Measurements from ENCODE around the gene PAH.

Gene PAH

DNA sequence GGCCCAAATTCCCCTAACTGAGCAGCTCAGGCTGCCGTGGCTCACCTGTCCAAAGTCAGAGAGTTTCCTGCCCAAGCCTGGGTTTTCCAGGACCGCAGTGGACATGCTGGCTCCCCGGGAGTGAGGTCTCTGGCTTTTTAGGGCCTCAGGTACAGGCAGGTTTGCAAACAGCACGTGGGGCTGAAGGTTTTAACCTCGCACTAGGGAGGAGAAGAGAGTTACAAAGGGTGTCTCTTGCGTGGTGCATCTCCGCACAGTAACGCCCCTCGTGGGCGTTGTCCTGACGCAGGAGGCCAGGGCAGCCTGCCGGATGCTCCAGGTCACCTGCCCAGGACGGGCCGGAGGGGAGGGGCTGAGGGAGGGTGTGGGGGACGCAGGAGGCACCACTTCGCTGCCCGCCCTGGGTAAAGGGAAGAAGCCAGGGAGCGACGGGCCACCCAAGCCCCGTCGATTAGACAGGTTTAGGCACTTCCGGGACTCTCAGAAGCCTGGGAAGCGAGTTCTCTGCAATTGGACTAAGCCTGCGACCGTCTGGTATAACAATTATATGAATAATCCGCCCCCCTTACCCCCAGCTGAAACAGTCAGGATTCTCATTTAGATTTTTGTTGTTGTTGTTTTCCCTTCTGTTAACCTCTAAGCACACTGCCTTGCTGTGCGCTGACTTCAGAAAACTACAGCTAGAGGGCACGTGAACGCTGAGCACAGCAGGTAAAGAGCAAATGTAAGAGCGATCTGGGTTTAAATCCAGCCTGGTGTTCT lies at the start of gene PAH:
PAH (minus strand) TSS at position 219 of the 762 bp plus-strand sequence; CDS start at position 105, 114 bp downstream.
- FAIRE-seq, result no peak

DNA sequence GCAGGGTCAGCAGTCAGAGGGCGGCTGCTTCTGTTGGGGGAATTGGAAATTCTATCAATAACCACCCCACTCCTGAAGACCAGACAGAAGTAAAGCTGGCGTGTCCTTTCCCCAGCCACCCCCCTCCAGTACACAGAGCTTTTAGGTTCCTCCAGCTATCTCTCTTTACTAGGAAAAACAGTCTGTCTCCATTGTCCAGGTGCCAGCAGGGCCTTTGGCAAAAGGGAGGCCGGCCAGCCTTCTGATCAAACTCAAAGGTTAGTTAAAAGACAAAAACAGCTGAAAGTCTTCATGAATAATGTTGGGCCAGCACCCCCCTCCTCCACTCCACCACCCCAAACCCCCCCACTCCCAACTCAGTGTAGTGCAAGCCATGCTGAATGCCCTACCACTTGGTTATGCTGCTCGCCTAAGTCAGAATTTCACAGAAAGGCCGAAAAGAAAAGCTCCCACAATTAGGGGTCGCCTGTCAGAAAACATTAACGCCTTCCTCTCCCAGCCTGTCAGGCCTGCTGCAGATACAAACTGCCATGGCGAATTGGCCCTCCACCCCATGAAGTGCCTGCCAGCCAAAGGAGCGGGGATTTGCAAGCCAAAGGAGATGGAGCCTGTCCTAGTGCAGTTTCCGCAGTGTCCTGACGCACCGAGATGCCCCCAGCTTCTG lies 49.3 kb upstream of the PAH start:
- no peak for FAIRE-seq

DNA sequence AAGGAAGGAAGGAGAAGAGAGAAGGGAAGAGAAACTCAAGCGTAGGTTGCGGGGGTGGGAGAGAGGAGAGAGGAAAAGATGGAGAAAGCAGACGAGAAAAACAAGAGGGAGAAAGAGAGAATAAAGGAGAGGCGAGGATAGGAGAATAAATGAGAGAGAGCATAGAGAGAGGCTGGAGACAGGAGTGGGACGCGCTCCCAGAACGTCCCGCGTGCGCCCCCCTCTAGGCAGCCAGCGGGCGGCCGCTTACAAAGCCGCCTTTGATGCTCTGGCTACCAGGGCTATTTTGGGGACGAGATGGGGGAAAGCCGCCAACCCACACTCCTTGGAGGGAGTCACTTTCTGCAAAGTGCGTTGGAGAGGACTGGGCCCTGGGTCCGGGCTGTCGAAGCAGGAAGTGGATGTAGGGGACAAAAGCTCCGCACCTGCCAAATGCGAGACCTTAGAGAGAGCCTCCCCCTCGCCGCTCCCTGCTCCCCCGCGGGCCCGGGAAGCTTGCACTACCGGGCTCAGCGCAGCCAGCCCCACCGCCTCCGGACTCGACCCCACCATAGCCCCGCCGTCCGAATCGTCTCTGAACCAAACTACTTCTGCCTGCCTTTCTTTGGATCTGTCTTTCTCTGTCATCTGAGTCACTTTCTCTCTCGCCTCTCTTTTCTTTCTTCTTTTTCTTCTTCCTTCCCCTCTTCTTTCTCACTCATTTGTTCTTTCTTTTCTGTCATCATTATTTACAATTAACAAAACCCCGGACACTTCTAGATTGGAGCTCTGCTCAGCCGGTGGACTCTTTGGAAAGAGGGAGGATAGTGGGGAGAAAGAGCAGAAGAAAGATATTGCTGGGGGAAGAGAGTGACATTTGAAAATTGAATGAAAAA lies 48.5 kb upstream of the PAH start:
- no peak for FAIRE-seq

DNA sequence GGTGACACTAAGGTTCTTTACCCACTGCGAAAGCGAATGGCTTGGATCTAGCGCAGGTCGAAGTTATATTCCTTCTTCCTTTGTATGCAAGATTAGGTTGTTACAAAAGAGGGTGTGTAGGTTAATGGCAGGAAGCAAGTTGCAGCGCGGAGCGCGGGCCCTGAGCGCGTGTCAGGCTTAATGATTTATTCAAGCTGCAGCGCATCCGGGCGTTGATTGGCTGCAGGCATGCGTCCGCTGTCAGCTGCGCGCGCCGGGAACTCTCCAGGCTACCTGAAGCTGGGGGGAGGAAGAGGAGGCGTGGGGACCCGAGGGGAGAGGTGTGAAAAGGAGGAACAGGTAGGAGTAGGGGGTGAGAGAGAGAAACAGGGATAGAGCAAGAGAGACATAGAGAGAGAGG lies 47.8 kb upstream of the PAH start:
- no peak for FAIRE-seq

DNA sequence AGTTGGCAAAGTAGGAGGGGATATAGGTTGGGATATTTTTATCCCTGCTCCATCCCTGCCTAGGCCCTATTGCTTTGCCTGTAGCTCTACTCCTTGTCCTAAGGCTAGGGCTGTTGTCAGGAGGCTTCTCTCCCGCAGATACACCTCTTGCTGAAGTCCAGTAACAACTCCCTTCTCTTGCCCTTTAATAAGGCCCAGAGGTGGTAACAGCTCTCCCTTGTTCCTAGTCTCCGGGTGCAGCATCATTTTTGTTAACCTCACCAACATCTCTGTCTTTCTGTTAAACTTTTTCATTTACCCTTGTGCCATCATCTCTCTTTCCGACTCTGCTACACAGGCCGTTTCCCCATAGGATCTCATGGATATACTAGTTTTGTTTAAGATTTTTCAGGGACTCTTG lies 46.8 kb upstream of the PAH start:
- no peak for FAIRE-seq

DNA sequence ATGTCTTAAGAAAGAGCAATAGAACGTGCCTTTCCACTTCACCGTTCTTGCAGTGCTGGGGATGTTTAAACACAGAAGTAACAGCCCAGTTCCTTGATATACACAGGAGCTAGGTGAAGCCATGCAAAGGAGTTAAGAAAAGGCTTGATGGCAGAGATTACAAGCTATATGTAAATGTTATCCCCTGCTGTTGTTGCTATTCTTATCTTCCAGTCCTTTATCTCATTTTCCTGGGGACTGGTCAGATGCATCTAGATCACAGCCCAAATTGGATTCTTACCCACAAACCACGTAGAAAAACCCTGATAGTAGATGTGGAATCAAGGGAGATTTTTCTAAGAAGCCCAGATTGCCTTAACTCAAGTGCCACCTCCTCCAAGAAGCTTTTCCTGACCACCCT lies 45.9 kb upstream of the PAH start:
- FAIRE-seq, result no peak

DNA sequence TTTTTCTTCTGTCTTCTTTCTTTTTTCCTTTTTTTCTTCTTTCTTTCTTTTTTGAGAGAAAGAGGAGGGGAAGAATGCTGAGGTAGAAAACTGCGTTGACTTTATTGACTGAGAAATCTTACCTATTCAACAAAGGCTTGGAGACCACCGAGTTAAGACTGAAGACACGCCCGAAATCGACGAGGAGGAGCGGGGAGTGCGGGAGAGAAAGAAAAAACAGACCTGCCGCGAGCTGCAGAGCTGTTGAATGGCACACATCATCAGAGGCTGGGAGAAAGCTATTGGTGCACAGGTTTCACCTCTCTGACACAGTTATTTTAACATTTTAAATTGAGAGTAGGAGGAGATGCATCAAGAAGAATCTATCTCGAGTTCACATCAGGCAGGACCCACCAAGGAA lies 45.5 kb upstream of the PAH start:
- FAIRE-seq, result no peak

DNA sequence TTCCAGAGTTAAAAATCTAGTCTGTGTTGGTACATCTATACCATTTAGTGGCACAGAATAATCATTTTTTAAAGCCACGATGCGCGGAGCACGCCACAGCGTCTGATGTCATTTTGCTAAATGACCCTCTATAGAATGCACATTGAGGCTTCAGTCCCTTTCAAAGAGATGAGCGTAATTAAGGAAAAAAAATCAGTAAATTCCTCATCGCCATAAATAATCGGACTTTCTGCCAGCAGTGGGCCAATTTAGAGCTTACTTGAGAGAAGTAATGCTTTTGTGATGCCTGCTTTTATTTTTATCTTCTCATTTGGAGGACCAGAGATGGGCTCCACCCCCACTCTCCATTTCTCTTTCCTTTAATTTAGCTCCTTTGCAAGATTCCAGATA lies 44.4 kb upstream of the PAH start:
- FAIRE-seq, result no peak

DNA sequence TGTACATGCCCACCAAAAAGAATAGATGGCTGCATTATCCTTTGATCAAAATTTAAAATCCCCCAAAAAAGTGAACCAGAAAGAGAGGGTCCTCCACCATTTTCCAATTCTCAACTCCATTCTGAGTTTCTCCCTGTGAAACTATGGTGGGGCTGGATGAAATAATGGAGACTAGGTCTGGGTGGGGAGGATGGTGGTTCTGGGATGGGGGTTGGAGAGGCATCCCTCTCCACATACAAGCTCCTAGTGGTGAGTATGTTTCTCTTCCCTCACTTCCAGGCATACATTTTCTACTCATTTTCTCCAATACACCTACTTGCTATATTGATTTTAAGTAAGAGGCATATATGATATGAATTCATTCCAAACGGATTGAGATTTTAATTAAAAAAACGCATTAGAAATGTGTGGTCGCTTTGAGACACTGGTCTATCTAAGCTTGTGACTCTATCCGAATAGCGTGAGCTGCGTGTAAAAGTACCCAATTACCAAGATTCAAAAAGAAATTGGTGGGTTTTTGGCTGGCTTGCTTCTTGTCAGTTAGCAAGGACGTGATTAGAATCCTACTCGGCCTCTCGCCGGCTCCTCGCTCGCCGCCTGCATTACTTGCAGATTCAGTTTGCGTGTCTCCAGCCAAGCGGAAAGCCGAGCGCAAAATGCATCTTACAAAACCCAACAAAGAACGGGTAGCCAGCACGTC lies 43.9 kb upstream of the PAH start:
- no peak for FAIRE-seq

DNA sequence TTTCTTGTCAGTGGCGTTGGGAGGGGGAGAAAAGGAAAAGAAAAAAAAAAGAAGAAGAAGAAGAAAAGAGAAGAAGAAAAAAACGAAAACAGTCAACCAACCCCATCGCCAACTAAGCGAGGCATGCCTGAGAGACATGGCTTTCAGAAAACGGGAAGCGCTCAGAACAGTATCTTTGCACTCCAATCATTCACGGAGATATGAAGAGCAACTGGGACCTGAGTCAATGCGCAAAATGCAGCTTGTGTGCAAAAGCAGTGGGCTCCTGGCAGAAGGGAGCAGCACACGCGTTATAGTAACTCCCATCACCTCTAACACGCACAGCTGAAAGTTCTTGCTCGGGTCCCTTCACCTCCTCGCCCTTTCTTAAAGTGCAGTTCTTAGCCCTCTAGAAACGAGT lies 42.3 kb upstream of the PAH start:
- FAIRE-seq, result no peak

DNA sequence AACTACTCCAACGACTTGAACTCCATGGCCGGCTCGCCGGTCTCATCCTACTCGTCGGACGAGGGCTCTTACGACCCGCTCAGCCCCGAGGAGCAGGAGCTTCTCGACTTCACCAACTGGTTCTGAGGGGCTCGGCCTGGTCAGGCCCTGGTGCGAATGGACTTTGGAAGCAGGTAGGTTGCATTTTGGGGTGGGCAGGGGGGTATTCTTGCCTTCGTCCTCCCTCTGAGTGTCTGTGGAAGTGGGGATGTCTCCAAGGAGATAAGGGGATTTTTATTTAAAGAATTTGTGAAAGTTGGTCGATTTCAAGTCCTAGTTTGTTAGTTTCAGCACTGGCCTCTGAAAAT lies 41.8 kb upstream of the PAH start:
- no peak for FAIRE-seq

DNA sequence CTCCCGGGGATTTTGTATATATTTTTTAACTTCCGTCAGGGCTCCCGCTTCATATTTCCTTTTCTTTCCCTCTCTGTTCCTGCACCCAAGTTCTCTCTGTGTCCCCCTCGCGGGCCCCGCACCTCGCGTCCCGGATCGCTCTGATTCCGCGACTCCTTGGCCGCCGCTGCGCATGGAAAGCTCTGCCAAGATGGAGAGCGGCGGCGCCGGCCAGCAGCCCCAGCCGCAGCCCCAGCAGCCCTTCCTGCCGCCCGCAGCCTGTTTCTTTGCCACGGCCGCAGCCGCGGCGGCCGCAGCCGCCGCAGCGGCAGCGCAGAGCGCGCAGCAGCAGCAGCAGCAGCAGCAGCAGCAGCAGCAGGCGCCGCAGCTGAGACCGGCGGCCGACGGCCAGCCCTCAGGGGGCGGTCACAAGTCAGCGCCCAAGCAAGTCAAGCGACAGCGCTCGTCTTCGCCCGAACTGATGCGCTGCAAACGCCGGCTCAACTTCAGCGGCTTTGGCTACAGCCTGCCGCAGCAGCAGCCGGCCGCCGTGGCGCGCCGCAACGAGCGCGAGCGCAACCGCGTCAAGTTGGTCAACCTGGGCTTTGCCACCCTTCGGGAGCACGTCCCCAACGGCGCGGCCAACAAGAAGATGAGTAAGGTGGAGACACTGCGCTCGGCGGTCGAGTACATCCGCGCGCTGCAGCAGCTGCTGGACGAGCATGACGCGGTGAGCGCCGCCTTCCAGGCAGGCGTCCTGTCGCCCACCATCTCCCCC lies 41.2 kb upstream of the PAH start:
- FAIRE-seq, result no peak

DNA sequence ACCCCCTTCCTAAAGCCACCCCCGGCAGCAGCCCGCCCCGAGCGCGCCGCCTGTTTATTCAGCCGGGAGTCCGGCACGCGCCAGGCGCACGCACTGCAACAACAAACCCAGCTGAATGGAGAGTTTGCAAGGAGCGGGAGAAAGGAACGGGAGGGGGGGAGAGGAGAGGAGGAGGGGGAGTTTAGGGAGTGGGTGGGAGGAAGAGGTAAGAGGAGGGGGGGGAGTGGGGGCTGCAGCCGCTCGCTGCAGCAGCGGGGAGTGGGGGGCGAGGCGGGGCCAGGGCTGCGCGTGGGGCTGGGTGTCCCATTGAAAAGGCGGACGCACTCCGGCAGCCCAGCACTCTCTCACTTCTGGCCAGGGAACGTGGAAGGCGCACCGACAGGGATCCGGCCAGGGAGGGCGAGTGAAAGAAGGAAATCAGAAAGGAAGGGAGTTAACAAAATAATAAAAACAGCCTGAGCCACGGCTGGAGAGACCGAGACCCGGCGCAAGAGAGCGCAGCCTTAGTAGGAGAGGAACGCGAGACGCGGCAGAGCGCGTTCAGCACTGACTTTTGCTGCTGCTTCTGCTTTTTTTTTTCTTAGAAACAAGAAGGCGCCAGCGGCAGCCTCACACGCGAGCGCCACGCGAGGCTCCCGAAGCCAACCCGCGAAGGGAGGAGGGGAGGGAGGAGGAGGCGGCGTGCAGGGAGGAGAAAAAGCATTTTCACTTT lies 40.5 kb upstream of the PAH start, which contains the start of gene ASCL1:
ASCL1 (plus strand) TSS at position 336 of the 712 bp plus-strand sequence. CDS start 571 bp downstream, outside the sequence.
- FAIRE-seq, result no peak

DNA sequence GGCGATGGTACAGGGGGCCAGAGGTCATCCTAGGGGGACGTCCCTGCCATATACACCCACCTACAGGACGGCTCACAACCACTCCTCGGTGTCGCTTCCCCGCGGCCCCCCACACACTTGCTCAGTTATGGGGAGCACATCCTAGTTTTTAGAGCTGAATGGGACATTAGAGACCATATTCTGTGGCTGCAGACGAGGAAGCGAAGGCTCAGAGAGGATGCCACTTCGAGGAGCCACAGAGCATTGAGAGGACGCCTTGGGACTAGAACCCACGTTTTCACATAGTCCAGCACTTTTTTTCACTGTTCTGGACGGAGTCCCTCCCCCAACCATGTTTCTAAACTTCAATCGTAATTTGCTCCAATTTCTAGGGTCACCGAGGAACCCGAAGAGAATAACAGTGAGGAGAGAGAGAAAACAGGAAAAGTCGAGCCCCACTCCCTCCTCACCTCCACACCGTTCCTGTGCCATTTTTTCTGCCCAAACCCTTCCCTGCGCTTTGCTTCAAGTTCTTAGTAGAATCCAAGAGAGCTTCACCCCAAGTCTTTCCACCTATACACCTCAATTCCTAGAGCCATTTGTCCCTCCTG lies 39.8 kb upstream of the PAH start:
- FAIRE-seq, result no peak

DNA sequence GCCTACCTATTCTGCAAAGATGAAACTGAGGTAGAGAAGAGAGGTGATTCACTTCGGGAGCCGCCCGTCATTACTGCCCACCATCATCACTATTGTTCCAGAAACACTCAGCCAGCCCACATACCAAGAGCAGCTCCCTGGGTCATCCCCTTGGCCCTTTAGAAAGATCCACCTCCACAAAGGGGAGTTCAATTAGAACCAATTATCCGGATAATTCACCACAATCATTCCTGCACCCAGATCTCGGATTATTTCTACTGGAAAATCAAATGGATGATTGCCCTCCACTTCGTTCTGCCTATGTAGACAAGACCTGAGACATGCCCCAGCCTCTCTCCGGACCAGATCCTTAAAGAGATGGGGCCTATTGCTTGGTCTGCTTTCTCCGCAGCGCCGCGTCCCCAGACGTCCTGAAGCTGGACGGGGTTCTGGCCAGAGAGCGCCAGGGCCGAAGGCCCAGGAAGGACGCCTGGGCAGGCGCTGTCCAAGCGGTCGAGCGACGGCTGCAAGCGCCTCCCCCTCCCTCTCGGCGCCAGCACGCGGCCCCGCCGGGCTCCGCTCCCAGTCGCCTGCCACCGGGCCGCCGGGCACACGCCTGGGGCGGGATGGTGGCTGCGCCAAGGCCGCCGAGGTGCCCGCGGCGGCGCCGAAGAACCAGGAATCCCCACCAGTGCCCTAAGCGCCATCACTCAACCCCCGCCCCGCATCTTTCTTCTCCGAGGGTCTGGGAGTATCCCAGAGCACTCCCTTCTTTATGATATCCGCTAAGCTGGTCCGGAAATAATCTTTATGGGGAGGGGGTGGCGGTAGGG lies 39.1 kb upstream of the PAH start:
- no peak for FAIRE-seq

DNA sequence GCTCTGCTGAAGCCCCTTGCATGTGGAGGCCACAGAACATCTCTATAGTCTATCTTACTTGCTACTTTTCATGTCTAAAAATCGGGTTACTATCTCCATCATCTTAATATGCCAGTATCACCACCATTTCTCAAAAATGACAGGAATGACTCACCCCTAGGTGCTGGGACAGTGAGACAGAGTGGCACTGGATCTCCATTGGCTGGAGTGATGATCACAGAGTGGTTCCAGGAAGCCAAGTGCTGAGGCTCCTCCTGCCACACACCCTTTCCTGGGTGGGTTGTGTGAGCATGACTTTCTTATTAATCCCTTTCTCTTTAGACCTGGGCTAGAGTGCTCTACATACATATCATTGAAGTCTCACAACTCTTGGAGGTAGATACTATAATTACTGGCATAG lies 37.1 kb upstream of the PAH start:
- FAIRE-seq, result no peak

DNA sequence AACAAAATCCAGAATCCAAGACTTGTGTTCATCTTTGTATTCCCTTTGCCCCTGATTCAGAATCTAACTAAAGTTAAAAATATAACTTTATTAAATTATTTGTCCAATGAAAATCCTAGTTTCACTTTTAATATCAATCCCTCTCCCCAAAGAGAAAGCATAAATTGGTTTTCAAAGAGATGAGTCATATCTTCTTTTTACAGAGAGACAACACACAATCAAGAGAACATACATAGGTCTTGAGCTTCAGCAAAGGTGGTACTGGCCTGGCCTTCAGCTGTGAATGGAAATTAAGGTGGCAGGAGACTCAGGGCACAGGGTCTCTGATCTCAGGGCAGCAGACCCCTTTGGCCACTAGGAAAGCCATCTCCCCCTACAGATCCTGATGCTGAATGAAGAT lies 36.2 kb upstream of the PAH start:
- no peak for FAIRE-seq

DNA sequence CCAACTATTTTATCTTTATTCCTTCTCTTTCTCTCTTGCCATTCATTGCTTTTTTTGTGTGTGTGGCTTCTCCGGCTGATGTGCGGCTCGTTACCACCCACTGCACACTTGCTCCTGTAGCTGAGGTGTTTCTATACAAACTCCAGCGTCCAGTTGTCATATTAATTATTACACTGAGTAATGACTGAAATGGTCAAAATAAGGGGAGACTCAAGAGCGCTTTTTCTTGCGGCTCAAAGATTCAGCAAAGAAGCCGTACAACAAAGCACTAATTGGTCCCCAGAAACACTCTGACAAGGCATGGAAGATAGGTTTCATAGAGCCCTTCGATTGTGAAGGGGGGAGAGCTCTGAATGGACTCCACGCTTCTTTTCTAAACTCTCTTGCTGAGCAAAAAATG lies 34.8 kb upstream of the PAH start:
- no peak for FAIRE-seq

DNA sequence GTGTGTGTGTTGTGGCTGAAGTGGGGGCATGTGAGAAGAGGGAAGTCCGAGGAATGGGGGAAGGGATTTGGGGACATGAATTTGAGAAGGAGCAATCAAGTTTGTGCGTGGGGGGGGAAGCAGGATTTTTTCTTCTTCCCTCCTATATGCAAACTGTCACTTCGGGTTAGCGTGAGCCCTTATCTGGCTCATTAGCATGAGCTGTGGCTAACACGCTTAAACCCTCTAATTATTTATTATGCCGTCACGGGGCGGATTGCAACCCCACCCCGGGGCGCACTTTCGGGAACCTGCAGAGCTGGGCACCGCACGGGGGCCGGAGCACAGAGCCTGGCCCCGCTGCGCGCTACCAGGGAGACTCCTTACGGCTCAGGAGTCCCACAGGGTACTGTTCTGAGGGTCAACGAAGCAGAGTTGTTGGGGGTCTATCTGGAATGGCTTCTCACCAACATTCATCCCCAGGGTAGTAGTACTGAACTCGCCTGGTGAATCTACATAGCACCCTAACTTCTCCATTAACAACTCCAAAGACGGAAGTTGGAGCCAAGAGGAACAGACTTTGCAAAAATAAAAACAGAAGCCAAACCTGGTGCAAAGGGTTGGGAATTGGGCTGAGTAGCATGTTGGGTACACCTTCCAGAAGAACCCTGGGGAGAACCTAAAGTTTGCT lies 34.0 kb upstream of the PAH start:
- FAIRE-seq, result no peak
